ENCODE measurements around the gene EIF4E3.

DNA sequence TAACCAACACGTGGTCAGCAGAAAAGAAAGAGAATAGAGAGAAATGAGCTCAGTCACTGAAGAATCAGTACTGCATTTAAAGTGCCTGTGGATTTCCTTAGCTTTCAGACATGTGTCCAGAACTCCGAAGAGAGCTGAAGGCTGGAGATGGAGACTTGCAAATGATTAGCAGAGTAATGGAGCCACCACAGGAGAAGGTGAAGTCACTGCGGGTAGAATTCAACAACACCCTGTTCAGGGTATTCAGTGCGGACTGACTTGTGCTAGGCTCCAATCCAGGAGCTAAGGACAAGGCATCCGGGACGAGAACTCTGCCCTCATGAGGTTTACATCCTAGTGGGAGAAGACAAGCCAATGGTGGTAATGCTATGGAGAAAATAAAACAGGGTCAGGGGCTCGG is 4.2 kb downstream of the EIF4E3 start:
- TF ChIP-seq, protein P1, sequence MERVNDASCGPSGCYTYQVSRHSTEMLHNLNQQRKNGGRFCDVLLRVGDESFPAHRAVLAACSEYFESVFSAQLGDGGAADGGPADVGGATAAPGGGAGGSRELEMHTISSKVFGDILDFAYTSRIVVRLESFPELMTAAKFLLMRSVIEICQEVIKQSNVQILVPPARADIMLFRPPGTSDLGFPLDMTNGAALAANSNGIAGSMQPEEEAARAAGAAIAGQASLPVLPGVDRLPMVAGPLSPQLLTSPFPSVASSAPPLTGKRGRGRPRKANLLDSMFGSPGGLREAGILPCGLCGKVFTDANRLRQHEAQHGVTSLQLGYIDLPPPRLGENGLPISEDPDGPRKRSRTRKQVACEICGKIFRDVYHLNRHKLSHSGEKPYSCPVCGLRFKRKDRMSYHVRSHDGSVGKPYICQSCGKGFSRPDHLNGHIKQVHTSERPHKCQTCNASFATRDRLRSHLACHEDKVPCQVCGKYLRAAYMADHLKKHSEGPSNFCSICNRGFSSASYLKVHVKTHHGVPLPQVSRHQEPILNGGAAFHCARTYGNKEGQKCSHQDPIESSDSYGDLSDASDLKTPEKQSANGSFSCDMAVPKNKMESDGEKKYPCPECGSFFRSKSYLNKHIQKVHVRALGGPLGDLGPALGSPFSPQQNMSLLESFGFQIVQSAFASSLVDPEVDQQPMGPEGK (CRISPR knock-in tag; IDR thresholded peaks at IDR 0.05; ENCODE audit: borderline replicate concordance), result no peak
- TF ChIP-seq CREB5 (CRISPR knock-in tag; IDR thresholded peaks at IDR 0.05; ENCODE audit: low read depth) (no peak), BACH2 (CRISPR knock-in tag; IDR thresholded peaks at IDR 0.05; ENCODE audit: borderline replicate concordance) (no peak)
